Limb (tissue), 2 donors: ENCODE data around the gene CEP85.
"Not testable (repeated sequence)": the region's sequence is repeated elsewhere in the genome, so short reads cannot be mapped to it uniquely, and the experiment has no call there.

Experiments
- DNase-seq, 2 donors: peaks; one replicate each; pipeline ENCODE4 v3.0.0-alpha.2; 2016; ENCODE audit errors: extremely low spot score in 2 of 2

CEP85 gene

GRCh38 chr1:26290122-26290881, 56.3 kb downstream of the CEP85 start:
- no peak for DNase-seq

DNA sequence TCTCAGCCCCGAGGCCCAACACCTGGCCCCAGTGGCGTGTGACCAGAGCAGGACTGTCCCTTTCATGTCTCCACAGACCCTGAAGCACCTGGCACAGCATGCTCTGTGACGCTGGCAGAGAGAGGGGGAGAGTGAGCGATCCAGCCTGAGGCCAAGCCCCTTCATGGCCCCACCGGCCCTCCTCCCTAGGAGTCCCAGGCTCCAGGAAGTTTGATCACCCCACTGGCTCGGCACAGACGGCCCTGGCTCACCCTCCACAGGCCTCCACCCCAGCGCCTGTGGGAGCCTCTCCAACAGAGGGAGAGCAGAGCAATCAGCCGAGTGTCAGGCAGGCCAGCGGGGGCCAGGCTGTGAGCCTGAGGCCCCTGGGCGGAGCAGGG, 56.9 kb downstream of the CEP85 start:
- DNase-seq, result no peak

GRCh38 chr1:26291433-26291832, 57.4 kb downstream of the CEP85 start:
- DNase-seq, result no peak

DNA sequence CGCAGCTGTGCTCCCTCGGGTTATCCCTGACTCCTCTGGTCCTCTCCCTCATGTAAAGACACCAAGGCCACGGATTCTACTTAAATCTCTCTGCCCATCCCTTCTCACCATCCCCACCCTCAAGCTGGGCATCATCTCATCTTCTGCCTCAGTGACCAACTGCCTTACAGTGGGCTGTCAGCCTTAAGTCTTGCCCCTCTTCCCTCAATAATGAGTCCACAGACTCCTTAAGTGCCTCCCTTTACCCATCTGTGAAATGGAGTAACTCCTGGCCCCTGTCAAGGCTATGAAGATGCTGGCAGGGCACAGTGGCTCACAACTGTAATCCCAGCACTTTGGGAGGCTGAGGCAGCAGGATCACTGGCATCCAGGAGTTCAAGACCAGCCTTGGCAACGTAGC, 57.9 kb downstream of the CEP85 start:
- DNase-seq, result no peak

- not testable (repeated sequence) for DNase-seq
Measured at GRCh38 chr1:26292735-26293134, 58.7 kb downstream of the CEP85 start.

GRCh38 chr1:26293911-26294463, 60.0 kb downstream of the CEP85 start:
- no peak for DNase-seq

DNA sequence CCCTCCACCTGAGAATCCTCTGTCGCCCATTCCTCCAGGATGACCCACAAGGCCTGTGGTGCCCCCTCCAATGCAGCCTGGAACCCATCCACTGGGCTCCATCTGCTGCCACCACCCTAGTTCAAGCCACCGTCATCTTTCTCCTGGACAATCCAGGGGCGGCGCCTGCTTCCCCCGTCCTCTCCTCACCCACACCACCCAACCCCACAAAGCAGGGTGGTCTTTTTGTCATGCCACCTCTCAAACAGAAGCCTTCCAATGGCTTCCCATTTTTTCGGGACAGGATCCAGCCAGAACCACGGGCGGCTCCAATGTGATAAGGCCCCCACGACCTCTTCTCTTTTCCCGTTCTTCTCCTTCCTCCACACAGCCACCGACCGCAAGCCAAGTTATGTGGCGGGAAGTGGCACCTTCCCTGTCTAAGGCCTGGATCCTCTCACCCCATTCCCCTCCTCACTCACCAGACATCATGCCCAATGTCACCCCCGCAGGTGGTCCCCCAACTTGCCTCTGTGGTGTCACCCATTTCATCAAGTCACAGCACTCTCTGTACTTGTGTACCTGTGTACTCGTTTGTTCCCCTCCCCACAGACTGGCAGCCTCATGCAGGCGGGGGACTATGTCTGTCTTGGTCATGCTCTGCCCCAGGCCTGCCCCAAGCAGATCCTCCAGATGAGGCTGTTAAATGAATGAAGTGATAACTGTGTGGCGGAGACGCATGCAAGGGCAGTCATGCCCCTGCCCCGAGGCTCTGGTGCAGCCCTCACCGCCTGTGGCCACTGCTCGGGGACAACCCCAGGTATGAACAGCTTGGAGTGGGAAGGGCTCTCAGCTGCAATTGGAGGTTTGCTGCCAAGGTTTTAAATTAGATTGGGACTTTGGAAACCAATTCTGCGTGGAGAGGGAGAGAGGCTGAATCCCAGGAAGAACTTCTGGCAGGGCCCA, 61.5 kb downstream of the CEP85 start:
- DNase-seq, result no peak

DNA sequence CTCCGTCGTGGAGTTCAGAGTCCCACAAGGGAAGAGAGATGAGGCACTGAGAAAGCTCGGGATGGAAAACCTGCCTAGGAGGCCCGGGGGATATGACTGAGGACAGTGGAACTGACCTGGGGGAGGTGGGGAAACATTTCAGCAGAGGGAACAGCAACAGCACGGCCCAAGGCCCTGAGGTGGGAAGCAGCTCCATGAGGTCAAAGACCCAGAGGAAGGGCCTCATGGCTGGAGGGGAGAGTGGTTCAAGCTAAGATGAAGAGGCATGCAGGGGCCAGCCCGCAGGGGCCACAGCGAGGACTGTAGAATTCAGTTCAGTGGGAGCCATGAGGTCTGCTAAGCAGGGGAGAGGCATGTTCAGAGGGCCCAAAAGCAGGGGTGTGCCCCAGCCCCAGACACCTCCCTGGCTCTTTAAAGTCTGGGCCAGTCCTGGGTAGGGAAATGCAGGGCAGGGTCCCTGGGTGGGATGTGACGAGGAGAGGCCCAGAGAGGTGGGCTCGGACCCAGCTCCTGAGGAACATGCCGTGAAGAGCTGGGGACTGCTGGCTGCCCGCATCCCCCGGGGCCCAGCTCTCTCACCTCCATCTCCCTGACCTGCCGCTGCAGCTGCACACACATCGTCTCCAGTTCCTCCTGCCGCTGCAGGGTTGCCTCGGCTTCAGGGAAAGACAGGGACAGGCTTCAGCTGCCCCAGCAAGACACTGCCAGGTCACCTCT, 62.5 kb downstream of the CEP85 start:
- DNase-seq, result no peak

DNA sequence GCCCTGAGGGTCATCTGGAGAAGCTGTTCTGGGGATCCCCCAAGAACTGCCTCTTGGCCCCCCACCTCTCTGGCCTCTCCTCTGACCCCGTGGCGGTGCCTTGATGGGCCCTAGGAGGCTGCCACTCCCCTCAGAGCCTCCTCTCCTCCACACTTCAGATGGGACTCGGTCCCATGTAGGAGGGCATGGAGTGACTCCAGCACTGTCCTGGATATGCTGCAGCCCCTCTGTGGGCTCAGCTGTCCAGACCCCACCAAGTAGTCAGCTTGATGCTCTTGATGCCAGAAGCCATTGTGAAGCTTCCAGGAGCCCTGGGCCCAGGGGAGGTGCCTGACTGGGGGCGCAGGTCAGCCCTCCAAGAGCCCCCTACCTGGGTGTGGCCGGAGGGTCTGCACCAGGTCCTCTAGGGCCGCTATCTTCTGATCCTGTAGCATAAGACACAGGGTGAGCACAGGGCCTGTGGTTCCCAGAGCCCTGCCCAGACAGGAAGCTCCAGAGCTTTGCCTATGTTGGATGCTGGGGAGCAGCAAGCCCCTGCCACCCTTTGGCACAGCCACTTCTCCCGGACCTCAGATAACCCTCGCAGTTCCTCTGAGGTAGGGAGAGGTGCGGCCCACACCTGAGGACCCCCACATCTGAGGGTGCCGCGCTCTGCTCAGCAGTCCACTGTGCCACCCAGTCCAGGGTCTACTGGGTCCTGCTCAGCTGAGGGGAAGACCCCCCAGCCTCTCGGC, 63.2 kb downstream of the CEP85 start:
- DNase-seq, result no peak

DNA sequence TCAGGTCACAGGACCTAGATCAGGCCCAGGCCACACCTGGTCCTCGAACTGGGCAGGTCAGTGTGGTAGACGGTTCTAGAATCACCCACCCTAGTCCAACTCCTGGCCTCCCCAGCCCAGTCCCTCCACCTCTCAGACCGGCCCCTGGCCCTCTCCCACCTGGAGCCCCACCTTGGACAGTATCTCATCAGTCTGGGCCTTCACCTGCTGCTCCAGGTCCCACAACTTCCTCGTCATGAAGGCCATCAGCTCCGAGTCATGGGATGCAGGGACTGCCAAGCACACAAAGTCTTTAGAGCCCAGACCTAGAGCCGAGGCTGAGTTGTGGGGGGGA, 63.8 kb downstream of the CEP85 start:
- no peak for DNase-seq

DNA sequence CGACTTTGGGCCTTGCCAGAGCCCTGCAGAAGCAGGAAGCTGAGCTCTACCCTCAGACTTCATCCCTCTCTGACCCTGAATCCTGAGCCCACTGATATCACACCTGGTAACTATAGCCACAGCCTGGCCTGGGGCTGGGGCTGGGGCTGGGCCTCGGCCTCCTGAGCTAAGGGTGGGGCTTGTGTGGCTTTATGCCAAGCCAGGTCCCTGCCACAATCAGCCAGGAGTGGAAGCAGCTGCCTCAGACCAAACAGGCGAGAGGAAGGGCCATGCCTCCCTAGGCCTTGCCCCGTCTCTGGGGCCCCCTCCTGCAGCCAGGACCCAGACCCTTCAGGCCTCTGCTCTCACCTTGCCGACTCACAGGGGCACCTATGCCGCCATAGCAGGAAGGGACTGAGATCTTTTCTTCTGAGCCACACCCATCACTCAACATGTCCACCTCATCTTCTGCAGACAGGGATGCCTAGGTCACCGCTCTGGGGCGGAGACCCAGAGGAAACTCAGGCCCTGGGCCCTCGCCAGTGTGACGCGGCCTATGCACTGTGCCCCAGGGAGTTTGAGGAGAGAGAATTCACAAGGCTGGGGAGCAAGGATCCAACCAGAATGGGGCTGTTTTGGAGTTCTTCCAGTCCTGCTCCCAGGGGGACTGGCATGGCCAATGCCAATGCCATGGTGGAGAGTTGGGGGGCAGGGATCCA, 66.7 kb downstream of the CEP85 start:
- no peak for DNase-seq

DNA sequence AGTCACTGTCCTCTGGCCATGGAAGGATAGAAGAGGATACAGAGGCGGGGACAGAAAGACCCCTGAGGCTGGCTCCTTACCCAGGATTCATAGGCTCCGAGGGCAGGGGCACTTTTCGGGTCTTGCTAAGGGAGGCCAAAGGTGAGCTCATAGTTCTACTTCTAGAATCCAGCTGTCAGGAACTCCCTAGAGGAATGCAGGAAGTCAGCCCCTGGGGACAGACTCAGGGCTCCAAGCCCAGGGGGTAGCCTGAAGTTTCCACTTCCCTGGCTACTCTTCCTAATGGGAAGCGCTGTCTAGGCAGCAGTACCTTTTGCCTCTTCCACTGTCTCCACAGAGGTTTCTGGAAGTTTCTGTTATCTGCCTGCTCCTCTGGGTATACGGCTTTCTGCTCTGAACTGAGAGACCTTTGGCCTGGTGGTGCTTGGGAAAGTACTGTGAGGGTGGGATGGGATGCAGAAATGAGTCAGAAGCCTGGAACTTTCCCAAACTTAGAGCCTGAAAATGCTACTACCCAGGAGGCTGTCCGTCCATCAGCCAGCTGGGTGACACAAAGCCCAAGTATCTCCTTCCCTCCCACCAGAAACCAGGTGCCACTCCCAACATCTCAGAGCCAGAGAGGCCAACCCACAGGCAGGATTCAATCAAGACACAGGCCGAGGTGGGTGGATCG, 68.9 kb downstream of the CEP85 start:
- no peak for DNase-seq

DNA sequence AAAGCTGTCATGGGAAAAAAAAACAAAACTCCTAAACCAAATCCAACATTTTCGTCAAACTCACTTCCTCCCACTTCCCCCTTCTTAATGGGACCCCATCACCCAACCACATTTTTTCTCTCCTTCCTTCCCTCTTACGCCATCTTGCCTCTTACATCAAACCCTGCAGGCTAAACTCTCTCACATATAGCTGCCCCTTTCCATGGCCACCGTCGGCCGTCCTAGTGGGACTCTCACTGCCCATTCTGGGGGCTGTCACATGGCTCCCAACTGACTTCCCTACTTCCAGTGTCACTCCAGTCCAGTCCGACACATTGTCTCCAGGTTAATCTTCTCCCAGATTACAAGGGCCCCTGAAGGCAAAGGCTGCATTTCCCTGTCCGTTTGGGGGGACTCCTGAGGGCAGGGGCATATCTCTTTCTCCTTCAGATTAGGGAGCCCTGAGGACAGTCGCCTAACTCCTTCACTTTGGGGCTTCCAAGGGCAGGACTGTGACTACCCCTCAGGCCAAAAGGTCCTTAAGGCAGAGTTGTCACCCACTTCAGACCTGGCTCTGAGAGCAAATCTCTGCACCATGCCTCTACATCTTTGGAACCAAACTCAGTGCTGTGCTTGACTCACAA, 71.8 kb downstream of the CEP85 start:
- no peak for DNase-seq

- DNase-seq, result peak; percentile 90 to 91
Measured at GRCh38 chr1:26306290-26307229, 72.6 kb downstream of the CEP85 start, which contains the start of gene UBXN11. Gene UBXN11 (minus strand): TSS chr1:26306636. CDS start chr1:26302883, 3,753 bp downstream.

GRCh38 chr1:26307363-26307781, 73.4 kb downstream of the CEP85 start:
- DNase-seq, result no peak

GRCh38 chr1:26307966-26308899, 74.2 kb downstream of the CEP85 start:
- not testable (repeated sequence) for DNase-seq

DNA sequence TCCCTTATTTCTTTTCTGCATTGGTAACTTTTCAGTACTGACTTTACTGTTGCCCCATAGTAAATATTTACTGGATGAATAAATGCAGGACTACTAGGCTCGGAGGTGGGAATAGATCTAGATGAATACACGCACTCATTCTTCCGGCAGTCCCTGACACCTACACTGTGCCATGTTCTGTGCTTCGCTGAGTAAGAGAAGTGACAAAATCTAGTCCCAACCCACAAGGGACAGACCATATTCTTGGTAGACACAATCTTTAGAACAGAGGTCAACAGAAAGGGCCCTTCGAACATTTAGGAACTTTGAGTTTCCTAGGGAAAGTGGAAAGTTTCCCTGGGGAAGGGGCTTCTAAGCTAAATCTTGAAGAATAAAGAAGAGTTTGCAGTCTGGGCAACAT, 80.5 kb downstream of the CEP85 start:
- no peak for DNase-seq
